Spinal cord (tissue), 10 donors: ENCODE data around the gene SENP1. TPM values are rescaled to one million over a fixed set of nuclear protein-coding genes. Genes with fewer than 3 reads are reported as not detected.
A peak's percentile ranks its signal among the peaks of the same experiment; 100 is the strongest.

Experiments
- DNase-seq, 6 donors: peaks; one replicate each; pipeline versions ENCODE4 v3.0.0 to v3.0.0-alpha.2; 2013 to 2015; ENCODE audit warnings: low spot score in 6 of 6, low read depth in 4 of 6
- H3K27ac ChIP-seq: one replicate; pipeline ENCODE4 v1.5.1; 2013; ENCODE audit warnings: low read depth, low read length, control low read depth
- H3K27me3 ChIP-seq: one replicate; pipeline ENCODE4 v1.6.1; 2013; ENCODE audit warnings: low read length; ENCODE audit not compliant: control insufficient read depth, insufficient read depth
- H3K36me3 ChIP-seq: one replicate; pipeline ENCODE4 v1.6.1; 2013; ENCODE audit warnings: low read length; ENCODE audit not compliant: control insufficient read depth, insufficient read depth
- H3K4me1 ChIP-seq: one replicate; pipeline ENCODE4 v1.6.1; 2013; ENCODE audit warnings: low read length; ENCODE audit not compliant: control insufficient read depth, insufficient read depth
- H3K4me3 ChIP-seq: one replicate; pipeline ENCODE4 v1.5.1; 2013; ENCODE audit warnings: low read depth, low read length, control low read depth
- H3K9me3 ChIP-seq: one replicate; pipeline ENCODE4 v1.6.1; 2013; ENCODE audit warnings: low read length; ENCODE audit not compliant: control insufficient read depth, insufficient read depth
- WGBS: methylation state at CpG from one replicate; pipeline ENCODE4 v1.1.5; 2013; ENCODE audit warnings: missing lambda C conversion rate; ENCODE audit not compliant: insufficient coverage; 5-methylcytosine and 5-hydroxymethylcytosine counted together
- polyA plus RNA-seq, 2 donors: library from polyadenylated mRNA; unstranded; fragments of 120-200 nt; gene quantifications; one replicate each; pipeline ENCODE4 v1.2.1, GENCODE V29; 2013; ENCODE audit not compliant: insufficient read length in 2 of 2
- total RNA-seq, 2 donors: library from RNA; depleted of rRNA in 1 of 2; stranded (reverse); fragments of 120-200 nt in 1 of 2; fragments of >200 nt in 1 of 2; gene quantifications; one replicate each; pipeline versions ENCODE4 v1.2.3 to v1.2.4, GENCODE V29; 2013 to 2014
- donor health status: healthy.

SENP1 gene
- total and polyA plus RNA-seq, 4 donors: 12.3 to 30.2 (median 20.0) TPM

GRCh38 chr12:48005750-48006021 is 100.2 kb downstream of the SENP1 start:
- DNase-seq: no peak
- Histone ChIP-seq H3K4me3 (no peak overlapping the region), H3K9me3 (no peaks in the 10 kb centered on the region), H3K27ac (no peak overlapping the region), H3K36me3 (no peaks in the 10 kb centered on the region), H3K4me1 (peaks cover 49% of the 10 kb centered on the region), H3K27me3 (peaks cover 74% of the 10 kb centered on the region)

- Histone ChIP-seq H3K4me1 (peaks cover 50% of the 10 kb centered on the region), H3K36me3 (no peaks in the 10 kb centered on the region), H3K27ac (no peak overlapping the region), H3K4me3 (peak overlapping the region; percentile 54), H3K27me3 (peaks cover 76% of the 10 kb centered on the region), H3K9me3 (no peaks in the 10 kb centered on the region)
- peak in 1 of 6 donors; percentile 5 for DNase-seq
- 28% methylated on average over 27 of the region's 30 CpGs for WGBS
Observed at GRCh38 chr12:48005001-48005749, 100.7 kb downstream of the SENP1 start.

GRCh38 chr12:48004053-48004941 is 101.6 kb downstream of the SENP1 start, which contains the start of gene COL2A1:
COL2A1 (minus strand) TSS chr12:48004476; CDS start chr12:48004321, 155 bp downstream.
- Histone ChIP-seq H3K36me3 (no peaks in the 10 kb centered on the region), H3K27ac (peak within 1 kb of the TSS; percentile 83), H3K9me3 (no peaks in the 10 kb centered on the region), H3K4me3 (peak within 1 kb of the TSS; percentile 54), H3K27me3 (peaks cover 83% of the 10 kb centered on the region), H3K4me1 (peaks cover 50% of the 10 kb centered on the region)
- DNase-seq: peak in 2 of 6 donors; percentile 54 to 56
- WGBS: under 1% methylated on average over 79 of the region's 83 CpGs

GRCh38 chr12:48003226-48004052 is 102.4 kb downstream of the SENP1 start:
- no peaks in the 10 kb centered on the region for H3K9me3 ChIP-seq
- peak overlapping the region; percentile 83 for H3K27ac ChIP-seq
- WGBS: 10% methylated on average over 32 of the region's 38 CpGs
- peak in 2 of 6 donors; percentile 6 to 55 for DNase-seq
- peaks cover 87% of the 10 kb centered on the region for H3K27me3 ChIP-seq
- H3K36me3 ChIP-seq: no peaks in the 10 kb centered on the region
- peak overlapping the region; percentile 54 for H3K4me3 ChIP-seq
- peaks cover 50% of the 10 kb centered on the region for H3K4me1 ChIP-seq

GRCh38 chr12:48002773-48003218 is 103.1 kb downstream of the SENP1 start:
- no peaks in the 10 kb centered on the region for H3K36me3 ChIP-seq
- H3K9me3 ChIP-seq: no peaks in the 10 kb centered on the region
- peak overlapping the region; percentile 83 for H3K27ac ChIP-seq
- DNase-seq: peak in 2 of 6 donors; percentile 25 to 42
- under 1% methylated on average over 20 of the region's 26 CpGs for WGBS
- H3K4me3 ChIP-seq: peak overlapping the region; percentile 54
- H3K4me1 ChIP-seq: peaks cover 51% of the 10 kb centered on the region
- H3K27me3 ChIP-seq: peaks cover 91% of the 10 kb centered on the region

GRCh38 chr12:48002414-48002730 is 103.5 kb downstream of the SENP1 start:
- no peak for DNase-seq
- Histone ChIP-seq H3K36me3 (no peaks in the 10 kb centered on the region), H3K9me3 (no peaks in the 10 kb centered on the region), H3K27me3 (peaks cover 95% of the 10 kb centered on the region), H3K4me1 (peaks cover 55% of the 10 kb centered on the region), H3K27ac (peak overlapping the region; percentile 83), H3K4me3 (peak overlapping the region; percentile 54)
- WGBS: 3% methylated on average over 6 of the region's 13 CpGs

GRCh38 chr12:48001505-48002413 is 104.1 kb downstream of the SENP1 start:
- H3K4me3 ChIP-seq: peak overlapping the region; percentile 54
- whole genome bisulfite sequencing: 0% methylated on average over 52 of the region's 57 CpGs
- H3K36me3 ChIP-seq: no peaks in the 10 kb centered on the region
- no peaks in the 10 kb centered on the region for H3K9me3 ChIP-seq
- DNase-seq: peak in 3 of 6 donors; percentile 42 to 89 (median 81)
- H3K27ac ChIP-seq: peak overlapping the region; percentile 83
- peaks cover 92% of the 10 kb centered on the region for H3K27me3 ChIP-seq
- peaks cover 58% of the 10 kb centered on the region for H3K4me1 ChIP-seq

GRCh38 chr12:48000878-48001504 is 104.9 kb downstream of the SENP1 start:
- peak overlapping the region; percentile 54 for H3K4me3 ChIP-seq
- H3K4me1 ChIP-seq: peaks cover 63% of the 10 kb centered on the region
- peaks cover 85% of the 10 kb centered on the region for H3K27me3 ChIP-seq
- no peaks in the 10 kb centered on the region for H3K9me3 ChIP-seq
- WGBS: 6% methylated on average over 15 of the region's 18 CpGs
- no peaks in the 10 kb centered on the region for H3K36me3 ChIP-seq
- H3K27ac ChIP-seq: peak overlapping the region; percentile 83
- peak in 2 of 6 donors; percentile 54 to 55 for DNase-seq
